ENCODE results near the gene SLC5A1.
"Not testable (repeated sequence)": the region's sequence is repeated elsewhere in the genome, so short reads cannot be mapped to it uniquely, and the experiment has no call there.

- not testable (repeated sequence) for TF ChIP-seq CTCF (IDR thresholded peaks at IDR 0.05); EZH2 (IDR thresholded peaks at IDR 0.05; ENCODE audit: borderline replicate concordance, insufficient read depth, low read depth, low read length, poor library complexity, severe bottlenecking)
These were observed 114.6 kb downstream of the SLC5A1 start for GRCh38 chr22:32157632-32158031.
